ENCODE results near the gene BMPR1A. TPM values are rescaled to one million over a fixed set of nuclear protein-coding genes. Genes with fewer than 3 reads are reported as not detected.

BMPR1A gene
- total and polyA plus RNA-seq, 4 donors: 2.2 to 16.0 (median 8.9) TPM

GRCh38 chr10:86728056-86728455, 28.4 kb upstream of the BMPR1A start:
- H3K36me3 ChIP-seq (ENCODE audit: control insufficient read depth in 4 of 4, insufficient read depth in 3 of 4, low read depth in 1 of 4, low read length in 3 of 4): no peaks in the 10 kb centered on the region
- H3K4me3 ChIP-seq (ENCODE audit: low read depth in 1 of 3, low read length in 3 of 3): no peak overlapping the region
- no peak for DNase-seq (ENCODE audit: low spot score)
- H3K9ac ChIP-seq (ENCODE audit: low read depth in 1 of 2, low read length in 2 of 2): no peak overlapping the region
- TF ChIP-seq RAD21 (IDR thresholded peaks at IDR 0.05) (no peak), FOXA2 (IDR thresholded peaks at IDR 0.05) (no peak), NR2F2 (IDR thresholded peaks at IDR 0.05) (no peak), FOXA1 (IDR thresholded peaks at IDR 0.05) (no peak), ZBTB33 (IDR thresholded peaks at IDR 0.05) (no peak)
- TF ChIP-seq, protein P1, sequence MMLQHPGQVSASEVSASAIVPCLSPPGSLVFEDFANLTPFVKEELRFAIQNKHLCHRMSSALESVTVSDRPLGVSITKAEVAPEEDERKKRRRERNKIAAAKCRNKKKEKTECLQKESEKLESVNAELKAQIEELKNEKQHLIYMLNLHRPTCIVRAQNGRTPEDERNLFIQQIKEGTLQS (IDR thresholded peaks at IDR 0.05): no peak
- no peak overlapping the region for H3K27ac ChIP-seq (ENCODE audit: low read depth in 1 of 2, low read length in 2 of 2)
- H3K4me1 ChIP-seq (ENCODE audit: control insufficient read depth in 4 of 4, insufficient read depth in 4 of 4, low read length in 3 of 4): peaks cover 8 to 22% (median 17%) of the 10 kb centered on the region in 4 donors
- no peaks in the 10 kb centered on the region for H3K27me3 ChIP-seq (ENCODE audit: control insufficient read depth in 4 of 4, insufficient read depth in 4 of 4, low read length in 3 of 4)
- no peaks in the 10 kb centered on the region for H3K9me3 ChIP-seq (ENCODE audit: control insufficient read depth in 4 of 4, low read length in 3 of 4)
- 94% methylated on average over 3 of the region's 3 CpGs for WGBS

DNA sequence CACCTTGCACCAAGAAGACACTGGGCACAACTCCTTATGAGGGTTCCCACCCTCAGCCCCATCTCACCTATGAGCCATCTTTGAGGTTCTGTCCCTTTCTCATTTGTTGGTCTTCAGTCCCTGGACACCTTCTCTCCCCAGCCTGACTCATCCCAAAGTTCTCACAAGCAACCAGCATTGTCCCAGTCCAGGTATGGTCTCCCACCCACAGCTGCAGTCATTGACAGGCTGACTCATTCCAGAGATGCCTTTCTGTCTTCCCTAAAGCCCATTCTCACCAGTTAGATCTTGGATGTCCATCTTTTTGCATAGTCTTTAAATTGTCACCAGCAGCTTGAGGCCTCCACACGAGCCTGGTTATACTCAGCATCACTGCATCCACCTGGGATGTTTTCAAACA, 26.7 kb upstream of the BMPR1A start:
- Histone ChIP-seq H3K27ac (ENCODE audit: low read depth in 1 of 2, low read length in 2 of 2) (no peak overlapping the region), H3K9me3 (ENCODE audit: control insufficient read depth in 4 of 4, low read length in 3 of 4) (no peaks in the 10 kb centered on the region), H3K4me3 (ENCODE audit: low read depth in 1 of 3, low read length in 3 of 3) (no peak overlapping the region), H3K9ac (ENCODE audit: low read depth in 1 of 2, low read length in 2 of 2) (no peak overlapping the region), H3K36me3 (ENCODE audit: control insufficient read depth in 4 of 4, insufficient read depth in 3 of 4, low read depth in 1 of 4, low read length in 3 of 4) (no peaks in the 10 kb centered on the region), H3K27me3 (ENCODE audit: control insufficient read depth in 4 of 4, insufficient read depth in 4 of 4, low read length in 3 of 4) (no peaks in the 10 kb centered on the region), H3K4me1 (ENCODE audit: control insufficient read depth in 4 of 4, insufficient read depth in 4 of 4, low read length in 3 of 4) (peaks cover 8 to 22% (median 17%) of the 10 kb centered on the region in 4 donors)
- TF ChIP-seq ZBTB33 (IDR thresholded peaks at IDR 0.05) (no peak), JUND (IDR thresholded peaks at IDR 0.05) (no peak), FOXA2 (IDR thresholded peaks at IDR 0.05) (no peak), YY1 (IDR thresholded peaks at IDR 0.05) (no peak), GABPA (IDR thresholded peaks at IDR 0.05 in 1 of 2, conservative IDR thresholded peaks at IDR 0.05 in 1 of 2) (no peak), REST (IDR thresholded peaks at IDR 0.05) (no peak), EGR1 (IDR thresholded peaks at IDR 0.05; ENCODE audit: low read depth in 2 of 2) (no peak), TAF1 (conservative IDR thresholded peaks at IDR 0.05) (no peak), SP1 (IDR thresholded peaks at IDR 0.05) (no peak), FOXA1 (IDR thresholded peaks at IDR 0.05) (no peak), MAX (IDR thresholded peaks at IDR 0.05) (no peak), RXRA (IDR thresholded peaks at IDR 0.05) (no peak), HNF4A (conservative IDR thresholded peaks at IDR 0.05) (no peak), NR2F2 (IDR thresholded peaks at IDR 0.05) (no peak), RAD21 (IDR thresholded peaks at IDR 0.05) (no peak), HNF4G (IDR thresholded peaks at IDR 0.05) (no peak)
- TF ChIP-seq, protein P1 (IDR thresholded peaks at IDR 0.05): no peak
- TF ChIP-seq, protein P2, sequence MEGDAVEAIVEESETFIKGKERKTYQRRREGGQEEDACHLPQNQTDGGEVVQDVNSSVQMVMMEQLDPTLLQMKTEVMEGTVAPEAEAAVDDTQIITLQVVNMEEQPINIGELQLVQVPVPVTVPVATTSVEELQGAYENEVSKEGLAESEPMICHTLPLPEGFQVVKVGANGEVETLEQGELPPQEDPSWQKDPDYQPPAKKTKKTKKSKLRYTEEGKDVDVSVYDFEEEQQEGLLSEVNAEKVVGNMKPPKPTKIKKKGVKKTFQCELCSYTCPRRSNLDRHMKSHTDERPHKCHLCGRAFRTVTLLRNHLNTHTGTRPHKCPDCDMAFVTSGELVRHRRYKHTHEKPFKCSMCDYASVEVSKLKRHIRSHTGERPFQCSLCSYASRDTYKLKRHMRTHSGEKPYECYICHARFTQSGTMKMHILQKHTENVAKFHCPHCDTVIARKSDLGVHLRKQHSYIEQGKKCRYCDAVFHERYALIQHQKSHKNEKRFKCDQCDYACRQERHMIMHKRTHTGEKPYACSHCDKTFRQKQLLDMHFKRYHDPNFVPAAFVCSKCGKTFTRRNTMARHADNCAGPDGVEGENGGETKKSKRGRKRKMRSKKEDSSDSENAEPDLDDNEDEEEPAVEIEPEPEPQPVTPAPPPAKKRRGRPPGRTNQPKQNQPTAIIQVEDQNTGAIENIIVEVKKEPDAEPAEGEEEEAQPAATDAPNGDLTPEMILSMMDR (IDR thresholded peaks at IDR 0.05; ENCODE audit: low read depth, low read length, missing input control): no peak
- 100% methylated on average over 1 of the region's 1 CpG for WGBS
- DNase-seq (ENCODE audit: low spot score): no peak
